HL-60 (cell line): Measurements from ENCODE around the gene NLGN1.

Source experiments
- DNase-seq, 2 experiments: peaks; one replicate each; pipeline ENCODE4 v3.0.0-alpha.2; 2010 to 2020; ENCODE audit warnings: low read depth in 1 of 2, low spot score in 1 of 2
- H3K27ac ChIP-seq: fragments of 250-450 bp; sonication (Bioruptor Pico); replicated peaks from 2 replicates; pipeline ENCODE4 v1.5.1; 2020; ENCODE audit warnings: mild to moderate bottlenecking, moderate library complexity
- H3K27me3 ChIP-seq: fragments of 250-450 bp; sonication (Bioruptor Pico); 2 replicates; pipeline ENCODE4 v1.5.1; 2021; ENCODE audit warnings: mild to moderate bottlenecking, moderate library complexity; ENCODE audit not compliant: insufficient read depth, poor library complexity, severe bottlenecking
- H3K4me3 ChIP-seq: replicated peaks from 2 replicates; pipeline ENCODE4 v1.5.1; 2011; ENCODE audit warnings: mild to moderate bottlenecking, control low read depth, low read length; ENCODE audit not compliant: insufficient read depth
- GABPA ChIP-seq: IDR thresholded peaks from 2 replicates; pipeline ENCODE4 v1.6.1; 2012; ENCODE audit warnings: low read depth
- POLR2AphosphoS5 ChIP-seq: IDR thresholded peaks from 2 replicates; pipeline ENCODE4 v1.6.1; 2012; ENCODE audit warnings: low read depth
- SPI1 ChIP-seq: IDR thresholded peaks from 2 replicates; pipeline ENCODE4 v1.6.1; 2012; ENCODE audit warnings: low read depth, mild to moderate bottlenecking, borderline replicate concordance
- TF ChIP-seq, protein P1 (sequence below): IDR thresholded peaks from 2 replicates; pipeline ENCODE4 v1.6.1; 2012; ENCODE audit warnings: low read depth; ENCODE audit not compliant: insufficient replicate concordance
- TF ChIP-seq, protein P2 (sequence below): IDR thresholded peaks from one replicate; pipeline ENCODE4 v1.5.1; 2011; ENCODE audit warnings: low read length, control low read depth, inconsistent platforms; ENCODE audit not compliant: insufficient read depth

The NLGN1 gene

DNA sequence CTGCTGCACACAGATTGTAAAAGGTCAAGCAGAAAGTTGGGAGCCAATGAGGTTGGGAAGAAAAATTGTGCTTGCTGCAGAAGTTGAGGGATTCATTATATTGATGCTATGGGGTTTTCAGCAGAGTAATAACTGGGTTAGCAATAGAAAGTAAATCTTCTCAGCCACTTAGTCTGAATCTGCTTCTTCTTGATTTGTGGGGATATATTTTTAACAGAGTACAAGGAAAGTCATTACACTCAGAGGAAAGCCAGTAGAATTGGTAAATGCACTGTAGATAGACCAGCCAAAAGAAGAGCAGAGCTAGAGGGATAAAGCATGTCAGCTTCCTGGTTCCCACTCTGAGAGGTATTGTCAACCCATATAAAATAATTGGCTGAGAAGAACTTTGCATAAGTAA, 663.6 kb downstream of the NLGN1 start:
- H3K4me3 ChIP-seq: no peak overlapping the region
- H3K27ac ChIP-seq: no peak overlapping the region
- no peaks in the 10 kb centered on the region for H3K27me3 ChIP-seq
- TF ChIP-seq SPI1: no peak
- TF ChIP-seq, protein P1, sequence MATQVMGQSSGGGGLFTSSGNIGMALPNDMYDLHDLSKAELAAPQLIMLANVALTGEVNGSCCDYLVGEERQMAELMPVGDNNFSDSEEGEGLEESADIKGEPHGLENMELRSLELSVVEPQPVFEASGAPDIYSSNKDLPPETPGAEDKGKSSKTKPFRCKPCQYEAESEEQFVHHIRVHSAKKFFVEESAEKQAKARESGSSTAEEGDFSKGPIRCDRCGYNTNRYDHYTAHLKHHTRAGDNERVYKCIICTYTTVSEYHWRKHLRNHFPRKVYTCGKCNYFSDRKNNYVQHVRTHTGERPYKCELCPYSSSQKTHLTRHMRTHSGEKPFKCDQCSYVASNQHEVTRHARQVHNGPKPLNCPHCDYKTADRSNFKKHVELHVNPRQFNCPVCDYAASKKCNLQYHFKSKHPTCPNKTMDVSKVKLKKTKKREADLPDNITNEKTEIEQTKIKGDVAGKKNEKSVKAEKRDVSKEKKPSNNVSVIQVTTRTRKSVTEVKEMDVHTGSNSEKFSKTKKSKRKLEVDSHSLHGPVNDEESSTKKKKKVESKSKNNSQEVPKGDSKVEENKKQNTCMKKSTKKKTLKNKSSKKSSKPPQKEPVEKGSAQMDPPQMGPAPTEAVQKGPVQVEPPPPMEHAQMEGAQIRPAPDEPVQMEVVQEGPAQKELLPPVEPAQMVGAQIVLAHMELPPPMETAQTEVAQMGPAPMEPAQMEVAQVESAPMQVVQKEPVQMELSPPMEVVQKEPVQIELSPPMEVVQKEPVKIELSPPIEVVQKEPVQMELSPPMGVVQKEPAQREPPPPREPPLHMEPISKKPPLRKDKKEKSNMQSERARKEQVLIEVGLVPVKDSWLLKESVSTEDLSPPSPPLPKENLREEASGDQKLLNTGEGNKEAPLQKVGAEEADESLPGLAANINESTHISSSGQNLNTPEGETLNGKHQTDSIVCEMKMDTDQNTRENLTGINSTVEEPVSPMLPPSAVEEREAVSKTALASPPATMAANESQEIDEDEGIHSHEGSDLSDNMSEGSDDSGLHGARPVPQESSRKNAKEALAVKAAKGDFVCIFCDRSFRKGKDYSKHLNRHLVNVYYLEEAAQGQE: no peak
- TF ChIP-seq, protein P2, sequence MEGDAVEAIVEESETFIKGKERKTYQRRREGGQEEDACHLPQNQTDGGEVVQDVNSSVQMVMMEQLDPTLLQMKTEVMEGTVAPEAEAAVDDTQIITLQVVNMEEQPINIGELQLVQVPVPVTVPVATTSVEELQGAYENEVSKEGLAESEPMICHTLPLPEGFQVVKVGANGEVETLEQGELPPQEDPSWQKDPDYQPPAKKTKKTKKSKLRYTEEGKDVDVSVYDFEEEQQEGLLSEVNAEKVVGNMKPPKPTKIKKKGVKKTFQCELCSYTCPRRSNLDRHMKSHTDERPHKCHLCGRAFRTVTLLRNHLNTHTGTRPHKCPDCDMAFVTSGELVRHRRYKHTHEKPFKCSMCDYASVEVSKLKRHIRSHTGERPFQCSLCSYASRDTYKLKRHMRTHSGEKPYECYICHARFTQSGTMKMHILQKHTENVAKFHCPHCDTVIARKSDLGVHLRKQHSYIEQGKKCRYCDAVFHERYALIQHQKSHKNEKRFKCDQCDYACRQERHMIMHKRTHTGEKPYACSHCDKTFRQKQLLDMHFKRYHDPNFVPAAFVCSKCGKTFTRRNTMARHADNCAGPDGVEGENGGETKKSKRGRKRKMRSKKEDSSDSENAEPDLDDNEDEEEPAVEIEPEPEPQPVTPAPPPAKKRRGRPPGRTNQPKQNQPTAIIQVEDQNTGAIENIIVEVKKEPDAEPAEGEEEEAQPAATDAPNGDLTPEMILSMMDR: no peak
- TF ChIP-seq POLR2AphosphoS5: no peak
- TF ChIP-seq GABPA: no peak
- no peak for DNase-seq

DNA sequence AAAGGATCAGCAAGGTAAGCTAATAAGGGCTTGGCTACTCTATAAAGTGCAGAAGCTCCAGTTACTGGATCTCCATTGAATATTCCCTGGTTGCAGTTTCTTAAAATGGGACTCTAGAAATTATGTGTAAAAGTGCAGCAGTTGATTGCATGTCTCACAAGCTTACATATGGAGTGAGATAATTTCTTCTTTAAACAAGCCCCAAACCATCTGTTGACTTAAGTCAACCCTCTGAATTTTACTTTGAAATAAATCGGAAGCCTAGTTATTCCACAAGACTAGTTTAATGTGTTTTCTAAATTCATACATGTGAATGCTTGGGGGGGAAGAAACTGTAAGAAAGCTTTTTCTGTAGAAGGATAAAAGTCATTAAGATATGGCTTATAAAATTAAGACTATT, 664.2 kb downstream of the NLGN1 start:
- no peak for DNase-seq
- Histone ChIP-seq H3K27me3 (no peaks in the 10 kb centered on the region), H3K27ac (no peak overlapping the region), H3K4me3 (no peak overlapping the region)
- TF ChIP-seq SPI1: no peak
- TF ChIP-seq, protein P2: no peak
- TF ChIP-seq, protein P1: no peak

DNA sequence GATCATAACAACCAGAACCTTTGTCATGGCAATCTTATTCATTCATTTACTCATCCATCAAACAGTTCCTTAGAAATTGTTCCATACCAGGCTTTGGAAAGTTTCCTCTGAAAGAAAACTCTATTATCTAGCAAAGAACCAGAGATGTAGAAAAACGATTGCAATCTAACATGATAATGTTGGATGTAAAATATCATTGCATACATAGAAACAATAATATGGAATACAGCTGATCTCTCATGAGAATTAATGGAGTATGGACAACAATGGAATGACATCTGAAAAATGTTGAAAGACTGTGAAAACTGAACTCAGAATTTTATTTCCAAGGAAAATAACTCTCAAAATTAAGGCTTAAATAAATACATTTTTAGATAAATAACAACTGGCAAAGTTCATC, 665.4 kb downstream of the NLGN1 start:
- Histone ChIP-seq H3K27ac (no peak overlapping the region), H3K4me3 (no peak overlapping the region), H3K27me3 (no peaks in the 10 kb centered on the region)
- TF ChIP-seq, protein P1: no peak
- no peak for TF ChIP-seq GABPA
- no peak for DNase-seq

DNA sequence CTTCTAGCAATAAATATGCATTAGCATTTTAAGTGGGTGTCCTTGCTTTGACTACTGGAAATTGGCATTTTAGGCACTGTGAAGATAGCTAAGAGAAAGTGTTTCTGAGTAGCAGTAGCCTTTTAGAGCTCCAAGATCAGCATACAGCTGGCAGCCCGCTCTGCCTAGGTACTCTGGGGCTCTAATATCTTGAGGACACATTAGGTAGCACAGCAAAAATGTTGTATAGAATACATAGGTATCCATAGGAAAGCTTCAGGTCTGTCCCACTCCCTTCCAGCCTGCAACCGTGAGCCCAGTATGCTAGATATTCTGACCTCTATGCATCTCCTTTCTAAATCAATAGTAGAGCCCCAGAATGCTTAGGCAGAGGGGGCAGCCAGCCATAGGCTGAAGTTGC, 670.5 kb downstream of the NLGN1 start:
- Histone ChIP-seq H3K27ac (no peak overlapping the region), H3K27me3 (no peaks in the 10 kb centered on the region), H3K4me3 (no peak overlapping the region)
- no peak for TF ChIP-seq SPI1
- no peak for TF ChIP-seq GABPA
- TF ChIP-seq, protein P2: no peak
- no peak for TF ChIP-seq POLR2AphosphoS5
- TF ChIP-seq, protein P1: no peak
- DNase-seq: no peak
